Retinal pigment epithelial cell (primary cell): ENCODE results near the gene DEFB128.

Experiments
- DNase-seq: peaks from one replicate; pipeline ENCODE4 v3.0.0-alpha.2; 2010; ENCODE audit warnings: low read depth
- H3K4me3 ChIP-seq: 2 replicates; pipeline ENCODE4 v1.5.1; 2011; ENCODE audit warnings: mild to moderate bottlenecking, low read length, control low read depth, moderate library complexity
- CTCF ChIP-seq: conservative IDR thresholded peaks from 2 replicates; pipeline ENCODE4 v1.5.1; 2011; ENCODE audit warnings: low read depth, low read length, control low read depth, inconsistent platforms

The DEFB128 gene

GRCh38 chr20:221258-221830, 31.8 kb upstream of the DEFB128 start:
- no peak for TF ChIP-seq CTCF
- no peak overlapping the region for H3K4me3 ChIP-seq
- no peak for DNase-seq

- H3K4me3 ChIP-seq = no peak overlapping the region
- no peak for DNase-seq
- peak; percentile 50 for TF ChIP-seq CTCF
Measured at GRCh38 chr20:219290-220115, 30.0 kb upstream of the DEFB128 start.

- no peak for TF ChIP-seq CTCF
- no peak for DNase-seq
- no peak overlapping the region for H3K4me3 ChIP-seq
Measured at GRCh38 chr20:217266-217665, 27.8 kb upstream of the DEFB128 start.

- no peak overlapping the region for H3K4me3 ChIP-seq
- no peak for DNase-seq
- no peak for TF ChIP-seq CTCF
Measured at GRCh38 chr20:215796-216195, 26.3 kb upstream of the DEFB128 start.

- DNase-seq = no peak
- TF ChIP-seq CTCF = no peak
- H3K4me3 ChIP-seq = no peak overlapping the region
Measured at GRCh38 chr20:214383-214782, 24.9 kb upstream of the DEFB128 start.

GRCh38 chr20:210809-211502, 21.4 kb upstream of the DEFB128 start:
- DNase-seq = no peak
- no peak for TF ChIP-seq CTCF
- no peak overlapping the region for H3K4me3 ChIP-seq
